ENCODE measurements around the gene ZNF491. TPM values are rescaled to one million over a fixed set of nuclear protein-coding genes. Genes with fewer than 3 reads are reported as not detected.
"Not testable (repeated sequence)": the region's sequence is repeated elsewhere in the genome, so short reads cannot be mapped to it uniquely, and the experiment has no call there.

The ZNF491 gene
- total RNA-seq, 1 donor from 2014 or later, result 0.82 TPM

DNA sequence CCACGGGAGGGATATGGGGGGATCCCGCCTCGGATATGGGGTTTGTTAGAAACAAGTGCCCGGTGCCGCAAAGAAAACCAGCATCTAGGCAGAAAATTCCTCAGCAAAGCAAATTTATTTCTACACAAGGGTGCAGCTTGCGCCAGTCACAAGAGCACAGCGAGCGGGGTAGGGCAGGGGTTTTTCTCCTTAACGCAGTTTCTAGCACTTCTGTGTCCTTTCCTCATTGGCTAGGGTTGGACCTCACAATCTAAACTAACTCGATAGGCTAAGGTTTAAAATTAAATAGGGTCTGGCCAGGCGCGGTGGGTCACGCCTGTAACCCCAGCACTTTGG, 16.3 kb downstream of the ZNF491 start:
- peak overlapping the region; percentile 80 for H3K4me3 Mint-ChIP-seq (ENCODE audit: low read depth)
- intact Hi-C loops (cut with micrococcal nuclease), result loop anchor here (5.0 kb wide), 2 partner anchors 173 to 328 kb away; partner anchors contain the start of gene ZNF20

DNA sequence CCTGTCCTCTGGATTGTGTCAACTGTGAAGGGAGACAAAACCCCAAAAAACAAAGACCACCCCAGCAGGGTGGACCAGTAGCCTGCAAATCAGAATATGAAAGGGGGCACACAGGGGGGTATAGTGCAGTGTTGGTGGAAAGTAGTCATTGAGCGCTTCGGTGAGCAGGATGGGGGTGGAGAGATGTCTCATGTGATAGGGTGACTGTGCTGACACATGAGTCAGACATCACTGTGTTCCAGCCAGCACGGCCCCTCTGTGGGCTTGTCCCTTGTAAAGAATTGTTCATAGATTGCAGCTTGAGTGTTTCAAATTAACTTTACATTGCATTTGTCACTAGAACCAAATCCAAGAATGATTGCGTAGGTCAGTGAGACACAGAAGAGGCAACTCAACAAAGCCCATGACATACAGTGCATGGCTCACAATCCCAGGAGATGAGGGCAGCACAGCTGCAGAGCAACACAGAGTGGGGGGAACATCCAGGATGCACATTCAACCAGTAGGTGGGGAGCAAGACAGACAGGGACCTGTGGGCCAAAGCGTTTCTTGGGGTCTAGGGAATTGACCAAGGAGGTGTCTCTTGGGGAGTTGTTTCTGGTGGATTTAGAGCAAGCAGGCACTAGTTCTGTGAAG, 23.3 kb downstream of the ZNF491 start:
- Mint-ChIP-seq H3K9me3 (peaks cover 58% of the 10 kb centered on the region), H3K4me1 (ENCODE audit: low read depth) (no peaks in the 10 kb centered on the region), H3K27ac (no peak overlapping the region), H3K4me3 (ENCODE audit: low read depth) (no peak overlapping the region), H3K27me3 (ENCODE audit: low read depth) (no peaks in the 10 kb centered on the region), H3K36me3 (ENCODE audit: low read depth) (peaks cover 79% of the 10 kb centered on the region)
- intact Hi-C loops (cut with micrococcal nuclease), result no loop called here
- DNase-seq (ENCODE audit: low spot score), result no peak

More for the DNA sequence above, 16.3 kb downstream of the ZNF491 start:
- Mint-ChIP-seq H3K9me3 (peaks cover 34% of the 10 kb centered on the region), H3K27me3 (ENCODE audit: low read depth) (no peaks in the 10 kb centered on the region), H3K4me1 (ENCODE audit: low read depth) (peaks cover 14% of the 10 kb centered on the region), H3K36me3 (ENCODE audit: low read depth) (peaks cover 54% of the 10 kb centered on the region), H3K27ac (no peak overlapping the region)
- DNase-seq (ENCODE audit: low spot score), result no peak

DNA sequence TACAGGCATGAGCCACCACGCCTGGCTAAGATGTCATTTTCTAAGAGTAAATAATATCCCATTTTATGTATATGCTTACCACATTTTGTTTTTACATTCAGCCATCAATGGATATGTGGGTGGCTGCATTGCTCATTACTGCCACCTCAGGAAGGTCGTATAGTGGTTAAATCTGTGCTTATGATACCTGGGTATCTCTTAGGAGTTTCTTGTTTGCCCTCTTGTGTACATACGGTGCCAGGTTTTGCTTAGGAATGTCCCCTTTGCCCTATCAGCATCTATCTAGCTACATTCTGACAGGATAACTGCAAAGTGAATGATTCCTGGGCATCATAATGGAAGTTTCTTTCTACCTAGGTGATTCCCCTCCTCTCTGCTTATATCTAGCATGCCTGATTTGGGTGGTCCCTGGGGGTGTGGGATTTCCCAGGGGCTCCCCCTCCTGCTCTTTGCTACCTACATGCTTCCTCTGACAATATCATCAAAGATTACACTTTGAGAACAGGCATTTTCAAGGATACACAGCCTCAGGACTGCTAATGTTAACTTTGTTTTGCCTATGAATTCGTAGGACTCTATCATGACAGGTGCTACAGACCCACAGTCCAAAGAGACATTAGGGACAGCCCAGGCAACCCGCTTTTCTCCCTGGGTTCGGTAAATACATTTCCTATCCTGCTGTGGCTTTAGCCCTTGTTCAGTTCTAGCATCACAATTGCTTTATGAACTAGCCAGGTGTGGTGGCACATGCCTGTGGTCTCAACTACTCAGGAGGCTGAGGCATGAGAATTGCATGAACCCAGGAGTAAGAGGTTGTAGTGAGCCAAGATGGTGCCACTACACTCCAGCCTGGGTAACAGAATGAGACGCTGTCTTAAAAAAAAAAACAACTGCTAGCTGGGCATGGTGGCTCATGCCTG, 30.9 kb downstream of the ZNF491 start:
- DNase-seq (ENCODE audit: low spot score); intact Hi-C loops (cut with micrococcal nuclease); H3K4me3 Mint-ChIP-seq (ENCODE audit: low read depth); H3K27me3 Mint-ChIP-seq (ENCODE audit: low read depth); H3K27ac Mint-ChIP-seq; H3K4me1 Mint-ChIP-seq (ENCODE audit: low read depth): not testable (repeated sequence)
- Mint-ChIP-seq H3K9me3 (peaks cover 83% of the 10 kb centered on the region), H3K36me3 (ENCODE audit: low read depth) (peaks cover 86% of the 10 kb centered on the region)

DNA sequence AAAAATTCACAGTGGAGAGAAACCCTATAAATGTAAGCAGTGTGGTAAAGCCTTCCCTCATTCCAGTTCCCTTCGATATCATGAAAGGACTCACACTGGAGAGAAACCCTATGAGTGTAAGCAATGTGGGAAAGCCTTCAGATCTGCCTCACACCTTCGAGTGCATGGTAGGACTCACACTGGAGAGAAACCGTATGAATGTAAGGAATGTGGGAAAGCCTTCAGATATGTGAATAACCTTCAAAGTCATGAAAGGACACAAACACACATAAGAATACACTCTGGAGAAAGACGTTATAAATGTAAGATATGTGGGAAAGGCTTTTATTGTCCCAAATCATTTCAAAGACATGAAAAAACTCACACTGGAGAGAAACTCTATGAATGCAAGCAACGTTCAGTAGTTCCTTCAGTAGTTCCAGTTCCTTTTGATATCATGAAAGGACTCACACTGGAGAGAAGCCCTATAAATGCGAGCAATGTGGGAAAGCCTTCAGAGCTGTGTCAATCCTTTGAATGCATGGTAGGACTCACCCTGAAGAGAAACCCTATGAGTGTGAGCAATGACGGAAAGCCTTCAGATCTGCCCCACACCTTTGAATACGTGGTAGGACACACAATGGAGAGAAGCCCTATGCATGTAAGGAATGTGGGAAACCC, 34.1 kb downstream of the ZNF491 start:
- Mint-ChIP-seq H3K27me3 (ENCODE audit: low read depth) (no peaks in the 10 kb centered on the region), H3K27ac (no peak overlapping the region), H3K36me3 (ENCODE audit: low read depth) (peaks cover 70% of the 10 kb centered on the region), H3K4me1 (ENCODE audit: low read depth) (no peaks in the 10 kb centered on the region), H3K9me3 (peaks cover 74% of the 10 kb centered on the region), H3K4me3 (ENCODE audit: low read depth) (no peak overlapping the region)
- intact Hi-C loops (cut with micrococcal nuclease), result no loop called here
- no peak for DNase-seq (ENCODE audit: low spot score)

DNA sequence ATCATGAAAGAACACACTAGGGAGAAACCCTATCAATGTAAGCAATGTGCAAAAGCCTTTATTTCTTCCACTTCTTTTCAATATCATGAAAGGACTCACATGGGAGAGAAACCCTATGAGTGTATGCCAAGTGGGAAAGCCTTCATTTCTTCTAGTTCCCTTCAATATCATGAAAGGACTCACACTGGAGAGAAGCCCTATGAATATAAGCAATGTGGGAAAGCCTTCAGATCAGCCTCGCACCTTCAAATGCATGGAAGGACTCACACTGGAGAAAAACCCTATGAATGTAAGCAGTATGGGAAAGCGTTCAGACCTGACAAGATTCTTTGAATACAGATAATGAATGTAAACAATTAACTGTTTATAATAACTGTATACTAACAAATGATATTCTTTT, 35.2 kb downstream of the ZNF491 start:
- intact Hi-C loops (cut with micrococcal nuclease), result no loop called here
- H3K9me3 Mint-ChIP-seq, result peaks cover 68% of the 10 kb centered on the region

DNA sequence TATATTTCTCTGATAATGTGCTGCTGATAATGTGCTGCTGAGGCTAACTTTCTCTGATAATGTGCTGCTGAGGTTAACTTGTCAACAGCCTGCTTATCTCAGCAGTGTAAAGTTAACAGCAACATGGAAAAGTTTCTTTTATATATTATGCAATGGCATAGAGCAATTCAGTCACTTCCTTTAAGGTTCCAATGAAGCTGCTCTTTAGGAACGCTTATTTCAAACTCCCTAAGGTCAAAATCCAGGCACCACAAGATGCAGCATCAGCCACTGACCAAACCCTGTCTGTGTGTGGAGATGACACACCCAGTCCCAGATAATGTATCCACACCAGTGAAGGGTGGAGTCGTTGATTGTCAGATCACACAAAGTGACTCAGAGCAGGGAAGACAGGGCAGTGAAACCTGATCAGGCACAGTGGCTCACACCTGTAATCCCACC, 37.3 kb downstream of the ZNF491 start:
- H3K4me3 Mint-ChIP-seq (ENCODE audit: low read depth); H3K27ac Mint-ChIP-seq; H3K4me1 Mint-ChIP-seq (ENCODE audit: low read depth); intact Hi-C loops (cut with micrococcal nuclease); DNase-seq (ENCODE audit: low spot score); H3K27me3 Mint-ChIP-seq (ENCODE audit: low read depth): not testable (repeated sequence)
- Mint-ChIP-seq H3K36me3 (ENCODE audit: low read depth) (peaks cover 38% of the 10 kb centered on the region), H3K9me3 (peaks cover 65% of the 10 kb centered on the region)

More for the DNA sequence above, 35.2 kb downstream of the ZNF491 start:
- Mint-ChIP-seq H3K4me3 (ENCODE audit: low read depth) (no peak overlapping the region), H3K27me3 (ENCODE audit: low read depth) (no peaks in the 10 kb centered on the region), H3K4me1 (ENCODE audit: low read depth) (no peaks in the 10 kb centered on the region), H3K36me3 (ENCODE audit: low read depth) (peaks cover 58% of the 10 kb centered on the region), H3K27ac (no peak overlapping the region)
- DNase-seq (ENCODE audit: low spot score), result no peak

DNA sequence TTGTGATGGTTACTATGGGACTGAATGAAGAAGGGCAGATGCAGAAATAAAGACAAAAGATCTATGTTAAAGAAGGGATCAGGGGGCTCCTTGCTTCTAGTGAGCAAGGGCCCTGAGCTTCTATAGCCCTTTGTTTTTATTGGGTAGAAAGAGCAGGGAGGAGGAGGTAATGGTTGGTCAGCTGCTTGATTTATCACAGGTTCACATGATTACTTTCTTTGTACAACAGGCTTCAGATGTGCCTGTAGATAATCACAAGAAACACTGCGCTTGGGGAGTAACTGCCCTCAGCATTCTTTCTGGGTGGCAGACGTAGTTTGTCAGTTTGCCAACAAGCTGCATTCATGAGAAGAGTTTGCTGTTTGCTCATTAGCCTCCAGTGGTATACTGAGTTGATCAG, 45.4 kb downstream of the ZNF491 start:
- Mint-ChIP-seq H3K4me3 (ENCODE audit: low read depth) (no peak overlapping the region), H3K9me3 (peaks cover 45% of the 10 kb centered on the region), H3K27me3 (ENCODE audit: low read depth) (no peaks in the 10 kb centered on the region), H3K4me1 (ENCODE audit: low read depth) (peaks cover 3% of the 10 kb centered on the region), H3K36me3 (ENCODE audit: low read depth) (peaks cover 3% of the 10 kb centered on the region), H3K27ac (no peak overlapping the region)
- intact Hi-C loops (cut with micrococcal nuclease), result no loop called here
- no peak for DNase-seq (ENCODE audit: low spot score)

DNA sequence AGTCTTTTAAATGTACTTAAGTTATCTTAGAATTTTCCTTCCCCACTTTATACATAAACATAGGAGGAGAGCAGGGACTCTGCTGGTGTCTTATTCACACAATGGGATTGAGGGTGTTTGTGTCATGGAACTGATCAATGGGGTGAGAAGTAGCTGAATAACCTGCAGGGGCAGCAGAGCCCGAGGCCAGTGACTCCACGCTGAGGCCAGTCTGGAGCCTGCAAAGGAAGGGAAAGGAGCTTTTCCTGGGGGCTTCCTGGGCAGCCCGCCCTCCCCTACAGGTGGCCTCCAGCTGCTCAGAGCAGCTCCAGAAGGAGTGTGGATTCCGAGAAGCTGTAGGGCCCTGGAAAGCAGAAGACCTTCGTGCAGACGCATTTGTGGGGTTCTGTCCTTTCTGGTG, 49.3 kb downstream of the ZNF491 start:
- intact Hi-C loops (cut with micrococcal nuclease), result loop anchor here (1.0 kb wide), 1 partner anchor 49 kb away; the partner anchor contains the start of gene ZNF491
- not testable (repeated sequence) for H3K27ac Mint-ChIP-seq

DNA sequence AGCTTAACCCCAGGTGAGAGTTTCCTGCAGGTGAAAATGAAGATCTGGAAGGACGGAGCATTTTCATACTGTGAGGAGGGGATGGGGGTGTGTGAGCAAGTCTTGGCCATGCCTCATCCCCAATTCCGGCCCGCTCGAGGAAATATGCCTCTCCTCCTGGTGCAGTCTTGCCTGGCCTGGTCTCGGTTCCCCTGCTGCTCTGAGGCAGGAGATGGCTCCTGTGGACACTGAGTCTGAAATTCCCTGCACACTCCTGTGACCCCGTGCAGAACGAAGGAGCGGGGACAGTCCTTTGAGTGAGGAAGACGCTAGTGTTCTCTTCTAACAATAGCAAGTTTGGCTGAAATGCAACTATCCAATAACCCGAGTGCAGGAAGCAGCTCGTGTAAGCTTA, 49.9 kb downstream of the ZNF491 start:
- intact Hi-C loops (cut with micrococcal nuclease), result loop anchor here (1.0 kb wide), 1 partner anchor 50 kb away; the partner anchor contains the start of gene ZNF491
- peak overlapping the region; percentile 70 for H3K4me3 Mint-ChIP-seq (ENCODE audit: low read depth)
- H3K27ac Mint-ChIP-seq, result peak overlapping the region; percentile 59
- peaks cover 36% of the 10 kb centered on the region for H3K36me3 Mint-ChIP-seq (ENCODE audit: low read depth)
- H3K4me1 Mint-ChIP-seq (ENCODE audit: low read depth), result peaks cover 7% of the 10 kb centered on the region
- no peak for DNase-seq (ENCODE audit: low spot score)
- peaks cover 46% of the 10 kb centered on the region for H3K9me3 Mint-ChIP-seq
- no peaks in the 10 kb centered on the region for H3K27me3 Mint-ChIP-seq (ENCODE audit: low read depth)

More for the DNA sequence above, 49.3 kb downstream of the ZNF491 start:
- Mint-ChIP-seq H3K9me3 (peaks cover 47% of the 10 kb centered on the region), H3K36me3 (ENCODE audit: low read depth) (peaks cover 33% of the 10 kb centered on the region)
- H3K4me1 Mint-ChIP-seq (ENCODE audit: low read depth); H3K27me3 Mint-ChIP-seq (ENCODE audit: low read depth); DNase-seq (ENCODE audit: low spot score); H3K4me3 Mint-ChIP-seq (ENCODE audit: low read depth): not testable (repeated sequence)

DNA sequence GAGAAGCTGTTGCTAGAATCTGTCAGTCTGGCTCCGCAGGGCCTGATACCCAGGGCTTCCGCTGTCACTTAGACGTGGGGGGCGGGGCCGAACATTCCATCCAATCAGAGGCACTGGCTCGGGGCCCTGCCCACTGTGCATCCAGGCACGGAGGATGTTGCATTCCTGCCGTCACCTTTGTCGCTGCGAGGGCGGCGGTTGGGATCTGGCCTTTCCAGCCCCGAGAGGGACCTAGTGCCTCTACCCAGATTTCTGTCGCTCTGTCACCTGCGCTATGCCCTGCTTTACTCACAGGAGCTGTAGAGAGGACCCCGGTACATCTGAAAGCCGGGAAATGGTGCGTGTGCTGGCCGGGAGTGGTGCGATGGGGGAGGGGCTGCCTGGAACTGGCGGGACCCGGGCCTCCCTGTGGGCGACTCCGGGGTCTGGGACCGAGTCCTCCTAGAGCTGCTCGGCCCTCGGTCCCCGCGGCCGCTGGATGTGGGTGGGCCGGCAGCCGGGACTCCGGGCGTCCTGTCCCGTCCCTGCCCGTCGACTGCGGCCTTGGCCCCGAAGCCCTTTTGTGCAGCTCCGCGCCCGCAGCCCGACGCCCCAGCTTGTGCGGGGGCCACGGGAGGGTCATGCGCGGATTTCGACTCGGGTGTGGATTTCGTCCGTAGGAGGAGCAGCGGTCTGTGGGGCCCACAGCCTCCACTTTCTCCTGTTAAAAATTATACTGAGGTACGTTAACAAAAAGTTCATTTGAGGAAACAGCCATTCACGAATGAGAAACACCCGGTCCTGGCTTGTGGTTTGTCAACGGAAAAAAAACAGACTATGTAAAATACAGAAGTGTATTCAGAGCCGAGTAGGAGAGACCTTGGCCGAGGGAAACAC, 50.5 kb downstream of the ZNF491 start, which contains the start of gene ZNF439:
Gene ZNF439 (plus strand): TSS at position 133 of the 876 bp plus-strand sequence. CDS start 142 bp downstream, at position 275.
- peak within 1 kb of the TSS; percentile 70 for H3K4me3 Mint-ChIP-seq (ENCODE audit: low read depth)
- H3K4me1 Mint-ChIP-seq (ENCODE audit: low read depth), result peaks cover 7% of the 10 kb centered on the region
- no peaks in the 10 kb centered on the region for H3K27me3 Mint-ChIP-seq (ENCODE audit: low read depth)
- peaks cover 45% of the 10 kb centered on the region for H3K9me3 Mint-ChIP-seq
- H3K36me3 Mint-ChIP-seq (ENCODE audit: low read depth), result peaks cover 36% of the 10 kb centered on the region
- intact Hi-C loops (cut with micrococcal nuclease), result loop anchor here (1.0 kb wide), 1 partner anchor 51 kb away; the partner anchor contains the start of gene ZNF491
- peak; percentile 83 for DNase-seq (ENCODE audit: low spot score)
- H3K27ac Mint-ChIP-seq, result peak within 1 kb of the TSS; percentile 59

DNA sequence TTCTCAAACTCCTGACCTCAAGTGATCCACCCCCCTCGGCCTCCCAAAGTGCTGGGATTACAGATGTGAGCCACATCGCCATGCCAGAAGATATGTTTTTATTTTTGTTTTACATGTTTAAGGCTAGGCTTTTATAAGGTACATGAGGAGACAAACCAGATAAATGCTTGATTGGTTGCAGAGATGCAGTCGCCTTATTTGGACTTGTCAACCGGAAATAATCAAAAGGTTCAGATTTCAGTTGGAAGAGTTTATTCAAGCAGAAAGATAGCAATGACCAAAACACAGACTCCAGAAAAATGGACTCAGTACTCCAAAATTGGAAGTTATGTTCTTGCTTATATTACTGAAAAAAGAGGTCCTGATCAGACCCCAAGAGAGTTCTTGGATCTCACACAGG, 52.0 kb downstream of the ZNF491 start:
- peaks cover 45% of the 10 kb centered on the region for H3K36me3 Mint-ChIP-seq (ENCODE audit: low read depth)
- H3K27me3 Mint-ChIP-seq (ENCODE audit: low read depth); H3K27ac Mint-ChIP-seq; intact Hi-C loops (cut with micrococcal nuclease); H3K4me1 Mint-ChIP-seq (ENCODE audit: low read depth); DNase-seq (ENCODE audit: low spot score); H3K4me3 Mint-ChIP-seq (ENCODE audit: low read depth): not testable (repeated sequence)
- H3K9me3 Mint-ChIP-seq, result peaks cover 51% of the 10 kb centered on the region

DNA sequence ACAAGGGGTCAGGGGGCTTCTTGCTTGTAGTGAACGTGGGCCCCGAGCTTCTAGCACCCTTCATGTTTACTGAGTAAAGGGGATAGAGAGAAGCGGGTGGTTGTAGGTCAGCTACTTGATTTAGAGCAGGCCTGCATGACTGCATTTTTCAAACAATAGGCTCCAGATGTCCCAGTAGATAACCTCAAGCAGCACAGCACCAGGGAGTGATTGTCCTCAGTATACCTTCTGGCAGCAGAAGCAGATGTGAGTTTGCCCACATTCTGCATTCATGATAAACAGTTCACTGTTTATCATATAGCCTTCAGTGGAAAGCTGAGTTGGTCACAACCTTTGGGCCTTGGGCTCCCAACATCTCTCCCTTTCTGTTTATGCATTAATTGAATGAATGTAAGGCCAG, 55.0 kb downstream of the ZNF491 start:
- H3K4me1 Mint-ChIP-seq (ENCODE audit: low read depth), result peaks cover 5% of the 10 kb centered on the region
- no peak for DNase-seq (ENCODE audit: low spot score)
- peaks cover 68% of the 10 kb centered on the region for H3K9me3 Mint-ChIP-seq
- H3K27ac Mint-ChIP-seq, result no peak overlapping the region
- peaks cover 62% of the 10 kb centered on the region for H3K36me3 Mint-ChIP-seq (ENCODE audit: low read depth)
- H3K4me3 Mint-ChIP-seq (ENCODE audit: low read depth), result no peak overlapping the region
- intact Hi-C loops (cut with micrococcal nuclease), result no loop called here
- H3K27me3 Mint-ChIP-seq (ENCODE audit: low read depth), result no peaks in the 10 kb centered on the region

Measured in activated T-helper 2 cell treated with anti-CD3 and anti-CD28 coated beads, Interferon-gamma antibody, Interleukin-2, Interleukin-4, amounts not matched to agents 10 μg/mL and 5 μg/mL and 100 μg/mL, durations not matched to agents 14 hours and 24 hours and 36 hours (primary cell).